ENCODE measurements around the gene PTPRK. TPM values are rescaled to one million over a fixed set of nuclear protein-coding genes. Genes with fewer than 3 reads are reported as not detected.

PTPRK gene
- total RNA-seq, 1 experiment from 2014 or later: 94.4 TPM

DNA sequence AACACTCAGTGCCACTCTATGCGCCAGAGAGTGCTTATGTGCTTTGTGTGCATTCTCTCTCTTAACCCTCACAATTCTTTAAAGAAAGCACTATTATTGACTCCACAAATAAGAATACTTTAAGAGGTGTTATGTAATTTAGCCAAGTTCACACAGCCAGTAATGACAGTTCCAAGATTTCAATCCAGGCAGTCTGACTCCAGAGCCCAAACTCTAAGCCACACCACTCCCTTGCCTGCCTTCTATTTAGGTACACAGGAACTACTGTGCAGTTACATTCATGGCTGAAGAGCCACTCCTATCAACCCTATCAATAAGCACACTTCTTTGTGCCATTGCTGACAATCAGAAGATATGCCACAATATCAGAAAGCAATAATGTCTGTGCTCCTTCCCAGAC, 93.3 kb downstream of the PTPRK start:
- ChIA-PET POLR2A (no interaction called here), CTCF (no interaction called here)
- H3K4me1 Mint-ChIP-seq (ENCODE audit: low read depth, unreplicated experiment): peaks cover 11% of the 10 kb centered on the region
- H3K4me1 ChIP-seq: peaks cover 13% of the 10 kb centered on the region
- intact Hi-C loops (cut with micrococcal nuclease; ENCODE audit: unreplicated experiment): no loop called here
- no peak overlapping the region for H3K27ac Mint-ChIP-seq (ENCODE audit: unreplicated experiment)
- H3K9me3 ChIP-seq: no peaks in the 10 kb centered on the region
- BruUV-seq (replicated peaks): no TSS peak
- H3K9me3 Mint-ChIP-seq (ENCODE audit: unreplicated experiment): no peaks in the 10 kb centered on the region
- H3K27me3 Mint-ChIP-seq (ENCODE audit: insufficient read depth, unreplicated experiment): no peaks in the 10 kb centered on the region
- no peaks in the 10 kb centered on the region for H3K36me3 ChIP-seq (ENCODE audit: control insufficient read depth, insufficient read depth, low read length)
- H3K27me3 ChIP-seq (replicated peaks; ENCODE audit: control insufficient read depth, insufficient read depth, low read length): no peaks in the 10 kb centered on the region
- TF ChIP-seq, protein P1, sequence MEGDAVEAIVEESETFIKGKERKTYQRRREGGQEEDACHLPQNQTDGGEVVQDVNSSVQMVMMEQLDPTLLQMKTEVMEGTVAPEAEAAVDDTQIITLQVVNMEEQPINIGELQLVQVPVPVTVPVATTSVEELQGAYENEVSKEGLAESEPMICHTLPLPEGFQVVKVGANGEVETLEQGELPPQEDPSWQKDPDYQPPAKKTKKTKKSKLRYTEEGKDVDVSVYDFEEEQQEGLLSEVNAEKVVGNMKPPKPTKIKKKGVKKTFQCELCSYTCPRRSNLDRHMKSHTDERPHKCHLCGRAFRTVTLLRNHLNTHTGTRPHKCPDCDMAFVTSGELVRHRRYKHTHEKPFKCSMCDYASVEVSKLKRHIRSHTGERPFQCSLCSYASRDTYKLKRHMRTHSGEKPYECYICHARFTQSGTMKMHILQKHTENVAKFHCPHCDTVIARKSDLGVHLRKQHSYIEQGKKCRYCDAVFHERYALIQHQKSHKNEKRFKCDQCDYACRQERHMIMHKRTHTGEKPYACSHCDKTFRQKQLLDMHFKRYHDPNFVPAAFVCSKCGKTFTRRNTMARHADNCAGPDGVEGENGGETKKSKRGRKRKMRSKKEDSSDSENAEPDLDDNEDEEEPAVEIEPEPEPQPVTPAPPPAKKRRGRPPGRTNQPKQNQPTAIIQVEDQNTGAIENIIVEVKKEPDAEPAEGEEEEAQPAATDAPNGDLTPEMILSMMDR (IDR thresholded peaks at IDR 0.05; ENCODE audit: insufficient read depth in 1 of 2, low read depth in 1 of 2, low read length in 1 of 2, severe bottlenecking in 1 of 2, unreplicated experiment in 1 of 2): no peak
- no peak overlapping the region for H3K4me3 ChIP-seq (ENCODE audit: low read depth, low read length)
- no peak overlapping the region for H3K4me3 Mint-ChIP-seq (ENCODE audit: unreplicated experiment)
- DNase-seq: no peak
- no peaks in the 10 kb centered on the region for H3K36me3 Mint-ChIP-seq (ENCODE audit: insufficient read depth, unreplicated experiment)

DNA sequence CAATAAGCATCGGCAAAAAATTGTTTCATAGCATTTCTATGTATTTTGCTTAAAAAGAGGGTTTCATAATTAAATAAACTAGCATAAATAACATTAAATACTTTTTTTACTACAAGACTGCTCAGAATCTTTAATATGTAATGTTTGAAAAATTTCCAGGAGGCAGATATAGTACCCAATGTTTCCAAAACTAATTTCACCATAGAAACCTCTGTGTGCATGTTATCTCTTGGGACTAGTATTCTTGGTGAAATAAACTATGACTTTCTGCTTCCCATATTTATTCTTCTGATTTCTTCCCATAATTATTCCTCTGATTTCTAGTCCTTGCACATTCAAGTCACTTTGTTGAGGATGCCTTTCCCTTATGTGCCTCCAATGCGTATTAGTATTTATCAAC, 94.5 kb downstream of the PTPRK start:
- Histone ChIP-seq H3K27me3 (replicated peaks; ENCODE audit: control insufficient read depth, insufficient read depth, low read length) (no peaks in the 10 kb centered on the region), H3K36me3 (ENCODE audit: control insufficient read depth, insufficient read depth, low read length) (no peaks in the 10 kb centered on the region), H3K9me3 (no peaks in the 10 kb centered on the region), H3K4me1 (peaks cover 16% of the 10 kb centered on the region), H3K4me3 (ENCODE audit: low read depth, low read length) (no peak overlapping the region)
- Mint-ChIP-seq H3K9me3 (ENCODE audit: unreplicated experiment) (no peaks in the 10 kb centered on the region), H3K4me1 (ENCODE audit: low read depth, unreplicated experiment) (peaks cover 9% of the 10 kb centered on the region), H3K27ac (ENCODE audit: unreplicated experiment) (no peak overlapping the region), H3K27me3 (ENCODE audit: insufficient read depth, unreplicated experiment) (no peaks in the 10 kb centered on the region), H3K36me3 (ENCODE audit: insufficient read depth, unreplicated experiment) (no peaks in the 10 kb centered on the region), H3K4me3 (ENCODE audit: unreplicated experiment) (no peak overlapping the region)
- ChIA-PET CTCF (no interaction called here), POLR2A (no interaction called here)
- BruUV-seq (replicated peaks): no TSS peak
- DNase-seq: no peak
- TF ChIP-seq, protein P1 (IDR thresholded peaks at IDR 0.05; ENCODE audit: insufficient read depth in 1 of 2, low read depth in 1 of 2, low read length in 1 of 2, severe bottlenecking in 1 of 2, unreplicated experiment in 1 of 2): no peak
- intact Hi-C loops (cut with micrococcal nuclease; ENCODE audit: unreplicated experiment): no loop called here

DNA sequence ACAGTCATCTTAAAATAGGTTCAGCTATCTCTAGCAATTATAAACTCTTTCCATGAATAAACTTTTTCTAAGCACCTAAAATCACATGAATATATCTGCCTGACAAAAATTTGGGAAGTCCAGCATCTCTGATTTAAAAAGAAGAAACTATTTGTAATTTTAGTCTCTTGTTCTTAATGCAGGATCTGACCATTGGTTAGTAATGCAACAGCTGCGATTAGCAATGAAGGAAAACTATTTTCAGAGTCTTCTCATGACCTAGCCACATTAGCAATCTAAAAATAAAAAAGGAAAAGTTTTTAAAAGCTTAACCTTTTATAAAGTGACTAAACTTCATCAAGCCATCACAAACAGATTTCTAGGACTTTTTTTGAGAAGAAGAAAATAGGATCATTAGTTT, 97.5 kb downstream of the PTPRK start:
- Mint-ChIP-seq H3K4me1 (ENCODE audit: low read depth, unreplicated experiment) (peaks cover 9% of the 10 kb centered on the region), H3K27me3 (ENCODE audit: insufficient read depth, unreplicated experiment) (no peaks in the 10 kb centered on the region), H3K36me3 (ENCODE audit: insufficient read depth, unreplicated experiment) (peaks cover 13% of the 10 kb centered on the region), H3K9me3 (ENCODE audit: unreplicated experiment) (peaks cover 13% of the 10 kb centered on the region), H3K27ac (ENCODE audit: unreplicated experiment) (no peak overlapping the region), H3K4me3 (ENCODE audit: unreplicated experiment) (no peak overlapping the region)
- Histone ChIP-seq H3K4me3 (ENCODE audit: low read depth, low read length) (no peak overlapping the region), H3K27me3 (replicated peaks; ENCODE audit: control insufficient read depth, insufficient read depth, low read length) (no peaks in the 10 kb centered on the region), H3K9me3 (peaks cover 5% of the 10 kb centered on the region; the same call in 1 of the 2 replicates), H3K4me1 (peaks cover 5% of the 10 kb centered on the region; the same call in 1 of the 2 replicates), H3K36me3 (ENCODE audit: control insufficient read depth, insufficient read depth, low read length) (peaks cover 2% of the 10 kb centered on the region; the same call in 1 of the 2 replicates)
- CTCF ChIA-PET: no interaction called here
- BruUV-seq (replicated peaks): no TSS peak
- DNase-seq: no peak
- intact Hi-C loops (cut with micrococcal nuclease; ENCODE audit: unreplicated experiment): no loop called here
- TF ChIP-seq, protein P1 (IDR thresholded peaks at IDR 0.05; ENCODE audit: insufficient read depth in 1 of 2, low read depth in 1 of 2, low read length in 1 of 2, severe bottlenecking in 1 of 2, unreplicated experiment in 1 of 2): no peak
- POLR2A ChIA-PET: interaction anchor here (0.6 to 1.0 kb wide), 2 partner anchors 42 to 97 kb away, joined by 7 to 9 read pairs; partner anchors contain the start of gene PTPRK

Data from Caco-2 (cell line).